ENCODE measurements around the gene GGA3.

The GGA3 gene

DNA sequence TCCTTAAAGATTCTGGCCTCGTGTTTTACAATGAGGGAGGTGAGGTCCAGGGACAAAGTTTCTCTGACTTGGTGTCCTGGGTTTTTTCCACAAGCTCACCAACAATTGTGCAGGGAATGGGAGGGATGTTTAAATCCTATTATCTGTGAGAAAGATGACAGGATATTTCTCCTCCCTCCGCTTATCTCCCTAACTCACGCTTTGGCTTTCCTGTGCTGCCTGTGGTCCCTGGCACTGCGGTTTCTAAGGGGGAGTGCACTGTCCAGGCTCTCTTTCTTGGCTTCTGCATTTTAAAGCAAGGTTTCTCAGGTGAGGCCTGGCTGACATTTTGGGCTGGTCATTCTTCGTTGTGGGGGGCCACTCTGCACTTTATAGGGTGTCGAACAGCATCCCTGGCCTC lies 16.4 kb downstream of the GGA3 start:
- no peak for DNase-seq (ENCODE audit: low spot score)

DNA sequence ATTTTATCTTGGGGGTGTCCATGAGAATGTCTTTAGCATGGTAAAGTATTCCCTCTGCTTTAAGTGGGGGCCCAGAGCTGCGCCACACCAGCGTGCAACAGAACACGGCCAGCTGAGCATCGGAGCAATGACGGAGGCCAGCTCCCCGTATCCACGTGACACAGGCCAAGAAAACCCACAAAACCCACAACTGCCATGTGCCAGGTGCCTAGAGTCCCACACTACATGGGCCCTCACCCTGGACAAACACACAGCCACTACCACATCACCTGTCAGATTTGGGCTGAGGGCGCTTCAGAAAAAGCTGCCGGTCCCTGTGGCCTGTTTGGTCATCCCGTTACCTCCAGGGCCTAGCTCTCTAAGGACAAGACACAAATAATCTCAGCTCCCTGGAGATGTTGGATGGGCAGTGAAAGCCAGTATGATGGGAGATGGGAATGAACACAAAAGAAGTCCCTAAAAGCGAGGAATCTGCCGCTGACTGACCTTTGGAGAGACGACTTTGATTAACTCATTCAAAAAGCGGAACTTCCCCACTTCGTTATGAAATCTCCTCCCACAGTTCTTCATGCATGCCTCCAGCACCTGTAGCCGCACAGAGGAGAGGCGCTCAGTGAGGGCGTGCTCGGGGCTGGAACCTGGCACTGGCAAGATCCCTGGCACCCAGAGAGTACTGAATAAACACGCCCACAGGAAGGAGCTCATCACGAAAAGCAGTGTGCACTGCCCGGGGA lies 17.1 kb downstream of the GGA3 start:
- DNase-seq (ENCODE audit: low spot score): no peak

DNA sequence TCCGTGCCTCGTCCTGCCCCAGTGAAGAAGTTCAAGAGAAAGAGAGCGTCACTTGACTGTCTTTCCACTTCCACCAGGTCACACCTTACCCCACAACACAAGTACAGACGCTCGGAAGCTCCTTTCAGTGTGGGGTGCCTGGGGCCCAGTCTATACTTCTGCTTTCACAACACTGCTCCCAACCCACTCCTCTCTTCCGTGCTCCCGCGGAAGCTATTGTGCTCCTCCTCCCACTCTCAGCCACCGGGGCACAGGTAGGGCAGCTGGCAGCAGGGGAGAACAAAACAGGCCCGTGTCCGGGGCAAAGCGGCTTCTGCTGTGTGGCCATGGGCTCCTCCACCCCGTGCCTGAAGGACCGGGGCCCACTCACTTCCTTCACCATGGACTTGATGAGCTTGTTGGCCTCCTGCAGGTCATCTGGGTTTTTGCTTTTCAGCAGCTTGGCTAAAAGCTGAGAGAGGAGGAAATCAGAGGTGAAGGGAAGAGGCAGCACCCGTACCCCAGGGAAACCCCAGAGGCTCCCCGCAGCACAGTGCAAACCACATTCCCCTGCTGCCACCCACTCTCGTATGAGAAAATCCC lies 18.9 kb downstream of the GGA3 start:
- no peak for DNase-seq (ENCODE audit: low spot score)

DNA sequence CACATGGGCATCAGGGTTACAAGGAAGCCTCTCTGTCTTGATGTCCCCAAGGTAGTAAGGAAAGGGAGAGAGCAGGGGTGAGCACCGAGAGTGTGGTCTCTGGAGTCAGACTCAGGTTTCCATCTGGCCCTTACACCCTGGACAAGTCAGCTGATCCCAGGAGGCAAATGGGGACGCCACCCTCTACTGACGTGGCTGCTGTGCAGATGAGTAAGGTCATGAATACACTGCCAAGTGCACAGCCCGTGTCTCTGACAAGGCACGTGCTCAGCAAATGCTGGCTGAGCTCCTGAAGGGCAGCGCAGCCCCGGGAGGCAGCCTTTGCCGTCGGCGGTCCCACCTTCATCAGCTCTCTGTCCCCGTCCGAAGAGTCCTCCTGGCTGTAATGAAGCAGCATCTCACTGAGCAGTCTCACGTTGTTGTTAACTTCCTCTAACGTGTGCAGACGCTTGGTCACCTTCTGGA lies 19.4 kb downstream of the GGA3 start:
- no peak for DNase-seq (ENCODE audit: low spot score)

DNA sequence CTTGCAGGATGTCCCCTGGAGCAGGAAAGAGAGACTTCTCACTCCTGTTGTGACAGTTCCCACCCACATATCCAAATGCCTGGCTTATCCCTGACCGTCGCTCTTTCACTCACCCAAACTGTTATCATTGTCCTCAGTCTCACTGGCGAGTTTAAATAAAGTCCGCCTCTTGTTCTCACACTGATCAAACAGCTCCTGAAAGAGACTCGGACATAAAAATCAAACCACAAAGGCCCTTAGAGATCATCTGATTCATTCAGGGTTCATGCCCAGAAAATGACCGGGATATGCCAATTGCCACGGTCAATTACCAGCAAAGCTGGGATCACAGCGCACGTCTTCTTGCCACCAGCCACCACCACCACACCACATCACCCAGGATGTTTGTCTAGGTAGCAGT lies 19.9 kb downstream of the GGA3 start:
- DNase-seq (ENCODE audit: low spot score): no peak

DNA sequence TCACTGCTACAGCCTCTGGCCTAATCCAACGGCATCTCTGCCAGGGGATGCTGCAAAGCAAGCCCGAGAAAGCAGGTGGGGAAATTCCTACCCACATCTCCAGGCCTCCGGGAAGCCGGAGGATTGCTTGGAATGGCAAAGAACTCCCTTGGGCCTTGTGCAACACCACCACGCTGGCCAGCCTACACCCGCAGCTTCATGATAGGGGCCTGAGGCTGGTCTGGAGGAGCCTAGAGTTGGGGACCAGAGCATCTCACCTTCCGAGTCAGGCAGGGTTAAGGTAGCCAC lies 20.3 kb downstream of the GGA3 start:
- DNase-seq (ENCODE audit: low spot score): no peak

DNA sequence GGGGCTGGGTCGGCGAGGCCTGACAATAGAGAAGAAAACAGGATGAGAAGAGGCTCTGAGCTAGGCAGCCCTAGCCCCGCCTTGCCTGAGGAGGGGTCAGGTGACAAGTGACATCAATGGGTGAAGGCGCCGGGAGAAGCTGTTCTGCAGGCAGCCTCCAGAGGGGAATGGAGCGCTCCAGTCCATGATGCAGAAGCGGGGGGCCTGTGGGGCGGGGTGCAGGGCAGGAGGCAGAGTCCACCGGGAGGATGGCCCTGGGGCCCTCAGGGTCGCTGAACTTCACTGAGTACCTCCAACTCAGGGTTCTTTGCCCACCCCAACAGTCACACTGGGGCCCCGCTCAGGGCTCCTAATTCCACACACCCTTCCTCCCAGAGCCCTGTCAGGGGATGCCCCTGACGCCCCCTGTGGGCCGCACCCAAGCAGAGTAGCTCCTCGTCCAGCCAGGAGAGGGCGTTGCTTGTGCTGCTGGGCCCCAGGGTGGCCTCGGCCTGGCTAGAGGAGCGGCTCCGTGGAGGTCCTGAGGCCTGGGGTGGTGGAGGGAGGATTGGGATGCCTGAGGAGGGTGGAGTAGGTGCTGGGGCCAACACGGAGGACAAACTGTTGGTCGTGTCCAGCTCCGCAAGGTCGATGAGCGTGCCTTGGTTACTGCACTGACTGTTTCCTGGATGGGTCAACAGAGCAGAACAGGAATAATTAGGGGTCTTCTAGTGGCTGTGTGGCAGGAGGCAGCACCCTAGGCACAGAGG lies 20.8 kb downstream of the GGA3 start:
- peak; percentile 34 for DNase-seq (ENCODE audit: low spot score)

DNA sequence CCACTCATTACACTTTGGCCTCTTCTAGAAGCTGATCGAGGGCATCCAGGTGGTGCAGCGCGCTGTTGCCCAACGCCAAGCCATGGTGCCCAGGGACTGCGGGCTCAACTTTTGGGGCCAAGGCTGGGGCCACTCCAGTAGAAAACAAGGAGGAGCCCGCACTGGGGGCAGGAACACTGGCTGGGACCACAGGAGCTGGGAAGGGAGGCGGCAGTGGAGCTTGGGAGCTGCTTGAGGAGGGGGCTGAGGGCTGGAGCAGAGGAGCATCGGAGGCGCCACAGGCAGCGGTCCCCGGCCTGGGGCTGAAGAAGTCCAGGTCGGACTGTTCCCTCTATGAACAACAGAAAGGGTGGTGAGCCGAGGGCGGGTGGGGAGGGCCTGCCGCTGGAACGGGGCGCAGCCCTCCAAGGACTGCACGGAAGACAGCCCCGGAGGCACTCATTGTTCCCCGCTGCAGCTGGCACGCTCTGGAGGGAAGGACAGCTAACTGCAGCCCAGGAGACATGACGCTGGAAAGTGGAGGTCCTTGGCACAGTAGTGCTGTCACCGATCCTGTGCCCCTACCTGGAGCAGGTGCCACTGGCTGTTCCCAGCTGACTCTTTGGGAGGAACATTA lies 21.5 kb downstream of the GGA3 start:
- DNase-seq (ENCODE audit: low spot score): no peak

DNA sequence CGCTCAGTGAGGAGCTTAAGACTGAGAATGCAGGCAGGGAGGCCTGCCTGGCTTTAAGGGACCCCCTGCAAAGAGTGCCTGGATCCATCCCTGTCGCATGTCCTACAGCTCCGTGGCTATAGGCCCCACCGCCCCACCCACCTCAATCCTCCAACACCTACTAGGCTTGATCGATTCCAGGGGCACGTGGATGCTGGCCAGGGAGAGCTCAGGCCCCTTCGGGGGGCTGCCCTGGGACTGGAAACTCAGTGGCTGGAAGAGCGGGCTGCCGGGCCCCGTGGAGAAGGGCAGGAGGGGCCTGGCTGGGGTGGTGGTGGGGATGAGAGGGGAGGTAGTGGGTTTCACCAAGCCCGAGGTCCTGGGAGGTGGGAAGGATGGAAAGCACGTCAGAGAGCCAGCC lies 22.2 kb downstream of the GGA3 start:
- no peak for DNase-seq (ENCODE audit: low spot score)

DNA sequence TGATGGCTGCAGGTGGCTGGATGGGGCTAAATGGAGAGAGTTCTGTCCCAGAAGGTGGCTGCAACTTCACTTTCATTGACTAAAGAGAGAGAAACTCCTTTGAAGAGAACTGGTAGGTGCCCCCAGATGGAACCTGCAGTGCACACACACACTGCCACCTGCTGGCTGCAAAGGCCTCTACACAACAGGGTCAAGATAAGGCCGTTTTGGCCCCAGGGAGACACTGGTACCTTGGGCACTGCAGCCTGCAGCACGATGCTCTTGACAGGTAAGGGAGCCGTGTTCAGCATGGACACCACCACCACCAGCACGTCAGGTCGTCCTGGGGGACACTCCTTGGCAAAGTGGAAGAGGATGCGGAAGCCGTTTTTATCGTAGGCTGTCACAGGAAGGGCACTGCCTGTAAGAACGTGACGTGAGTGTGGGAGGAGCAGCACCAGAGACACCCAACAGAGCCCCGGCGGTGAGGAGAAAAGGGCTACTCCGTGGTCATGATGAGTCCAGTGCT lies 22.7 kb downstream of the GGA3 start:
- peak; percentile 77 for DNase-seq (ENCODE audit: low spot score)

DNA sequence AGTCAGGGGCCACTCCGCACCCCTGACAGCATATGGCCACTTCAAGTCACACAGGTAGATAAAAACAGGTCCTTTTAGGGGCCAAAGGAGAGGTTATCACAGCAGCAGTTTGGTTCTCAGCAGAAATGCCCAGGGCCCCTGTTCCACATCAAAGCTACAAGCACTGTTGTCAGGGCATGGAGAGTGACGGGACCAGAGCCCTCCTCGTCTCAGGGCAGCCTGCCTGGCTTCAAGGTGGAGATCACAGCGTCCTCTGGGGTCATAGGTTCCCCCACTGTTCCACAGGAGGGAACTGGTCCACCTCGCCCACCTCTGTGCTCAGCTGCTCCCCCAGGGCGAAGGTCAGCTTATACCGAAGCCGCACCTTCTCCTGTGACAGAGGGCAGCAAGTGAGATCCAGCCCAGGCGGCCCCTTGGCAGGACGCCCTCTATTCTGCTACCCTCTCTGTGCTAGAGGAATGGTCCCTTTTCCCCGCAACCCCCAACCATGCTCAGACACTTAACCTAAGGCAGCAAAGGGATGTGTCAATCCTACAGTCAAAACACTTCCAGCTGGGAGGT lies 23.3 kb downstream of the GGA3 start:
- DNase-seq (ENCODE audit: low spot score): no peak

DNA sequence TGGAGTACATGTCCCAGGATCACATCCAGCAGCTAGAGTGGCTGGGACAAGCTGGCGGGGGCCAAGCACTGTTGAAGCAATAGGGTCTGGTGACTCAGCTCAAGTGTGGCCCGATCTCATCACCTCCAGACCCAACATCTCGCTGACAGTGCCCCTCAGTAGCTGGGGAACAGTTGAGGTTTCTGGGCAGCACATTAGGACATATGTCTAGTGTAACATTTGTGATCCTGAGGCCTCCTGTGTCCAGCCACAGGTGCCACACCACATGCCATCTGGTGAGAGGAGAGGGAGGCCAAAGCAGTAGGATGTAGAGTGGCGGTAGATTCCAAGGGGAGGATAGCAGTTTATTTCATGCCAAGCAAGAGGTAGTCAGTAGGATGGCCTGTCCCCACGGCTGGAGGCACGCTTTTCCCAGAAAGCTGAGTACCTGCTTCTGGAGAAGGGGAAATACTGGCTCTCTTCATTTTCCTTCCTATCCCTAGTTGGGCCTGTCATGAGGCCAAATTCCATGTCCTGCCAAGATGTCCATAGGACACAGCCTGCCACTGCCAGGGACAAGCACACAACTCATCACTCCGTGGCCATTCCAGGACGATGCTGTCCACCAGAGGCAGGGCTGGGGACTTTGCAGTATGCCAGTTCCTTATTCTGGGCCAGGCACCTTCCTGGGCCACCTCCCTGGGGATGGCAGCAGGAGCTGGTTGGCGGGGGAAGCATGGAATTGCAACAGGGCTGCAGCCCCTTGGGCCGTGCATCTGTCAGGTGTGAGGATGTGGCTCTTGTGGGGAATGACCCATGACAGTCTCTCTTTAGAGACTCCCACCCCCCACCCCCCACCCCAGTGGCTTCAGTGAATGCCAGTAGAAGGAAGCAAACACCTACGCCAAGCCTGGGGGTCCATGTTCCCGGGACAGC lies 24.0 kb downstream of the GGA3 start:
- no peak for DNase-seq (ENCODE audit: low spot score)

DNA sequence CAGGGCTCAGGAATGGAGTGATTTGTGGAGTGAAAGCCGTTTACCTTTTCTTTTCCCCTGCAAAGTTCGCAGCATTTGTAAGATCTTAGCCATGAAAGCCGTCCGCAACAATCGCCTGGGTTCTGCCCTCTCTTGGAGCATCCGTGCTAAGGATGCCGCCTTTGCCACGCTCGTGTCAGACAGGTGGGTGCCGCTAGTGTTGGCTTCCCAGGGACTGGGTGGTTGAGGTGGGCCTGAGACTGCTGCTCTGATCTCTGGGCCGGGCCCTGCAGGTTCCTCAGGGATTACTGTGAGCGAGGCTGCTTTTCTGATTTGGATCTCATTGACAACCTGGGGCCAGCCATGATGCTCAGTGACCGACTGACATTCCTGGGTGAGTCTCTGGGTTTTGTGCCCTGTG lies 28.6 kb downstream of the GGA3 start:
- no peak for DNase-seq (ENCODE audit: low spot score)

DNA sequence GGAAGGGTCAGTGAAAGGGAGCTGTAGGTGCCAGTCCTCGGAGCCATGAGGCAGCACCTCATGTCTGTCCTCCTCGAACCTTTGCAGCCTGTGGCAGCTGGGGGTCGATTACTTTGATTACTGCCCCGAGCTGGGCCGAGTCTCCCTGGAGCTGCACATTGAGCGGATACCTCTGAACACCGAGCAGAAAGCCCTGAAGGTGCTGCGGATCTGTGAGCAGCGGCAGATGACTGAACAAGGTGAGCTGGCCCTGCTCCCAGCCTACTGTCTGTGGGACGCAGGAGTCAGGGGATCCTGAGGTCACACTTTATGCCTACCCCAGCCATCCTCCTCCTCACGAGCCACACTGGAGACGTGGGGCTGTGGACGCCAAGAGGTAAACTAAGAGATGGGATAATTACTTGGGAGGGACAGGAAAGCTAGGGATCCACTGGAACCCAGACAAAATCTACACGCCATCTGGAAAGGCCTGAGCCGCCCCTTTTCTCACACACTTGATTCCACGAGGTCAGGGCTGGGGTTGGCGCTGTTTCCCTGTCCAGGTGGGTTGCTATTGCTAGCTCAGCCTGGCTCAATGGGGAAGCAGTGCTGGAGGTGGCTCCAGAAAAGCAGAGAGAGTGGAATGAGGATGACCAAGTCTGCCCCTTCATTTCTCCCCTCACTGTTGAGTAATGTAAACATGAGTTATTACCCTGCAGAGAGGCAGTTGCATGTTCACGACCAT lies 29.5 kb downstream of the GGA3 start:
- DNase-seq (ENCODE audit: low spot score): no peak

DNA sequence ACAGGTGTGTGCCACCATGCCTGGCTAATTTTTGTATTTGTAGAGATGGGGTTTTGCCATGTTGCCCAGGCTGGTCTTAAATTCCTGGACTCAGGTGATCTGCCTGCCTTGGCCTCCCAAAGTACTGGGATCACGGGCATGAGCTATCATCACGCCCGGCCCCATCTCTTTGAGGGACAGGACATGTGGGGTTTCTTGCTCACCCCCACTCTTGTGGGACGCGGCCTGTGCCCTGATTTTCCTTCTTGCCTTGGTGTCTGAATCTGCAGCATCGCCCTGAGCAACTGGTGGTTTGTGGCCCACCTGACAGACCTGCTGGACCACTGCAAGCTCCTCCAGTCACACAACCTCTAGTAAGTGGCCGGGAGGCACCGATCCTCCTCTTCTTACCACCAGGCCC lies 30.3 kb downstream of the GGA3 start:
- DNase-seq (ENCODE audit: low spot score): no peak

DNA sequence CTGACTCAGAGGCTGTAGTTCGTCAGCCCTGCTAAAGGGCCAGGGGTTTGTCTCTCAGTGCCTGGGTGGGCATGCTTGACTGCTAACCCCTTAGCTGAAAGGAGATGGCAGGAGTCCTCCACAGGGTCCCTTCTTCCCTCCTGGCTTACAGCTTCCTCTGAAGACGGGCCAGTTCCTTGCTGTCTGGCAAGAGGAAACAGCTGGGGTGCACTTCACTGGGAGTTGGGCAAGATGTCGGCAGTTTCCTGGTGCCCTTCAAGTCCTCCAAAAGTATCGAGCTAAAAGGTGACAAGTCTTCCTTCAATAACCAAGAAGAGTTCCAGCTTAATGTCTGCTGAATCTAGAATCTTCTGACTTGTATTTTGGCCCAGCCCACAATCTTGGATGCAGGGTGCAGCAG lies 32.6 kb downstream of the GGA3 start:
- no peak for DNase-seq (ENCODE audit: low spot score)

DNA sequence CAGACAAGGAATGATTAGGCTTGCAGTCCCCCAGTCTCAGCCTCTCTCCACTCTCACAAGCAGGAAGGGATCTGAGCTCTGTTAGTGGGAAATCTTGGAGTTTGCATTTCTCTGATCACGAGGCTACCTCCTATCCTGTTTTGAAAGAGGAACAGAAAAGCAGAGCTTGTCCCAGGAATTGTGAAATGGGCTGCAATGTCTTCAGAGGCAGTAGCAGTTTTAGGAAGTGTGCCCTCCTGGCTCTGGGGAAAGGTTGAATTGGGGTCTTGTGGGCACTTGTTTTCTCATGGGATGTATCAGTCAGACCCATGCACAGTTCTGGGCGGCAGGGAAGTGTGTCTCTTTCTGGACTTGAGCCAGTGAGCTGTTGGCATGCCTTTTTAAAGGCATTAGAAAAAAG lies 33.1 kb downstream of the GGA3 start:
- DNase-seq (ENCODE audit: low spot score): no peak

DNA sequence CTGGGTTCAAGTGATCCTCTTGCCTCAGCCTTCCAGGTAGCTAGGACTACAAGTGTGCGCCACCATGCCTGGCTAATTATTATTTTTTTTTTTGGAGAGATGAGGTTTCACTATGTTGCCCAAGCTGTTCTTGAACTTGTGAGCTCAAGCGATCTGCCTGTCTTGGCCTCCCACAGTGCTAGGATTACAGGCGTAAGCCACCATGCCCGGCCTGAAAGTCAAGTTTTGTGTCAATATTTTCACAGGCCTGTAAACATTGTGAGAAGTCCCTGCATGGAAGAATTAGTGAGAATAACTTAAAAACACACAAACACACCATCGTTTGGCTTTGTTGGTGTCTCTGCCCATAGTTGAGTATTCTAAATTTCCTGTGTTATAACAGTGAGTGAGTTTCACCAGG lies 33.7 kb downstream of the GGA3 start:
- no peak for DNase-seq (ENCODE audit: low spot score)

DNA sequence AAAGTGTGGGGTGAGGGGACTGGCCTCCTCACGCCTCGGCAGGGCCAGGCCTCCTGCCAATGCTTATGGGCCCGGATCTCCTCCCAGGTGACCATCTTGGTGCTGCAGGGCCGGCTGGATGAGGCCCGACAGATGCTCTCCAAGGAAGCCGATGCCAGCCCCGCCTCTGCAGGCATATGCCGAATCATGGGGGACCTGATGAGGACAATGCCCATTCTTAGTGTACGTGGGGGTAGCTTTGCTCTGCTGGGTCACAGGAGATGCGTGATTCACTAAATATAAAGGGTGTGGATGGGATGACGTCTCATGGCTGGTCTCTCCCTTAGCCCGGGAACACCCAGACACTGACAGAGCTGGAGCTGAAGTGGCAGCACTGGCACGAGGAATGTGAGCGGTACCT lies 36.4 kb downstream of the GGA3 start:
- no peak for DNase-seq (ENCODE audit: low spot score)

DNA sequence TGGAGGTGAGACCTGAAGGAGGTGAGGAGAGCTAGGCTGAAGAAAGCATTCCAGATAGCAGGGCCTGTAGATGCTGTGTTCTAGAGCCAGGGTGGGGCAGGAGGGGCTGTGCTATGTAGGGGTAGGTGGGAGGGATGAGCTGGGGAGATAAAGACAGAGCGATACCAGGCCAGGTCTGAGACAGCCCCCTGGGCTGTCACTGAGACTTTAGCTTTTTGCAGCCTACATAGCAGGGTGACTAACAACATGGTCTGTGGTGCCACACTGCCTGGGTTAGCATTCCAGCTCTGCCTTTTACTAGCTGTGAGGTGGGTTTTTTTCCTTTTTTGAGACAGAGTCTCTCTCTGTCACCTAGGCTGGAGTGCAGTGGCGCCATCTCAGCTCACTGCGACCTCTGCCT lies 41.6 kb downstream of the GGA3 start:
- no peak for DNase-seq (ENCODE audit: low spot score)

DNA sequence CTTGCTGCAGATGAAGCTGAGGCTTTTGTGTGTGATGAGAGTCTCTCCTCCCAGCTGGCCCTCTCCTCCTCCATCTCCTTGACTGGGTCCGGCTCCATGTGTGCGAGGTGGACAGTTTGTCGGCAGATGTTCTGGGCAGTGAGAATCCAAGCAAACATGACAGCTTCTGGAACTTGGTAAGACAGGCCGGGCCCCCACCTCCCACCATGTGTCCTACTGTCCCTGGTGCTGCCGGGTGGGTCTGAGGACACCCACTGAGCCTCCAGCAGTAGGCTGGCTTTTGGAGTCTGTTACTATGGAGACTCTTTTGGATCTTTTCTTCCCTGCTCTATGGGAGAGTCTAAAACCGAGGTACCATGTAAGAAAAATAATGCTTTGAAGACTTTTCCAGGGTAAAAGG lies 43.3 kb downstream of the GGA3 start:
- DNase-seq (ENCODE audit: low spot score): no peak
